Activated T-cell treated with anti-CD3 and anti-CD28 coated beads for 48 hours (primary cell): ENCODE measurements around the gene TMEM178B.

Experiments used
- DNase-seq: peaks from one replicate; pipeline ENCODE4 v3.0.0-alpha.2; 2020; ENCODE audit warnings: low read depth

Gene TMEM178B

GRCh38 chr7:141263983-141264382, 190.1 kb downstream of the TMEM178B start:
- DNase-seq, result no peak

- no peak for DNase-seq
Measured at GRCh38 chr7:141264511-141264910, 190.6 kb downstream of the TMEM178B start.

- DNase-seq, result no peak
Measured at GRCh38 chr7:141265668-141266067, 191.8 kb downstream of the TMEM178B start.

- no peak for DNase-seq
Measured at GRCh38 chr7:141268614-141269013, 194.8 kb downstream of the TMEM178B start.

- no peak for DNase-seq
Measured at GRCh38 chr7:141271451-141271850, 197.6 kb downstream of the TMEM178B start.

- DNase-seq, result no peak
Measured at GRCh38 chr7:141272417-141272816, 198.6 kb downstream of the TMEM178B start.

GRCh38 chr7:141275350-141275749, 201.5 kb downstream of the TMEM178B start:
- DNase-seq, result no peak

- no peak for DNase-seq
Measured at GRCh38 chr7:141276031-141276430, 202.2 kb downstream of the TMEM178B start.

- DNase-seq, result no peak
Measured at GRCh38 chr7:141280100-141280499, 206.2 kb downstream of the TMEM178B start.

- no peak for DNase-seq
Measured at GRCh38 chr7:141281311-141281710, 207.4 kb downstream of the TMEM178B start.

- DNase-seq, result no peak
Measured at GRCh38 chr7:141286522-141286921, 212.7 kb downstream of the TMEM178B start.

GRCh38 chr7:141287936-141288335, 214.1 kb downstream of the TMEM178B start:
- no peak for DNase-seq

GRCh38 chr7:141288626-141289025, 214.8 kb downstream of the TMEM178B start:
- DNase-seq, result no peak

GRCh38 chr7:141290365-141290764, 216.5 kb downstream of the TMEM178B start:
- DNase-seq, result no peak

- no peak for DNase-seq
Measured at GRCh38 chr7:141290973-141291372, 217.1 kb downstream of the TMEM178B start.

GRCh38 chr7:141291541-141291940, 217.7 kb downstream of the TMEM178B start:
- DNase-seq, result no peak

- no peak for DNase-seq
Measured at GRCh38 chr7:141294143-141294829, 220.4 kb downstream of the TMEM178B start.

- no peak for DNase-seq
Measured at GRCh38 chr7:141295367-141295895, 221.6 kb downstream of the TMEM178B start.

- no peak for DNase-seq
Measured at GRCh38 chr7:141300816-141301215, 227.0 kb downstream of the TMEM178B start.

- no peak for DNase-seq
Measured at GRCh38 chr7:141301544-141301943, 227.7 kb downstream of the TMEM178B start.

- DNase-seq, result no peak
Measured at GRCh38 chr7:141302617-141303016, 228.8 kb downstream of the TMEM178B start.

GRCh38 chr7:141304291-141304690, 230.4 kb downstream of the TMEM178B start:
- DNase-seq, result no peak

GRCh38 chr7:141306081-141306480, 232.2 kb downstream of the TMEM178B start:
- DNase-seq, result no peak

- no peak for DNase-seq
Measured at GRCh38 chr7:141312395-141312794, 238.5 kb downstream of the TMEM178B start.
